22Rv1 (cell line): ENCODE data around the gene UNC5A.

Experiments used
- H3K27ac ChIP-seq: fragments of 450-650 bp; 2 replicates; pipeline ENCODE4 v1.5.1; 2017
- CTCF ChIP-seq: fragments of 450-650 bp; IDR thresholded peaks from 2 replicates; pipeline ENCODE4 v1.5.1; 2017; ENCODE audit warnings: mild to moderate bottlenecking
- ZFX ChIP-seq: fragments of 450-650 bp; IDR thresholded peaks from 2 replicates; pipeline ENCODE4 v1.6.1; 2017; ENCODE audit warnings: antibody characterized with exemption, borderline replicate concordance

Gene UNC5A

GRCh38 chr5:176889321-176890280 lies 79.2 kb downstream of the UNC5A start:
- TF ChIP-seq ZFX (no peak), CTCF (no peak)
- H3K27ac ChIP-seq, result no peak overlapping the region

- H3K27ac ChIP-seq, result no peak overlapping the region
- TF ChIP-seq ZFX (no peak), CTCF (no peak)
These were observed 80.3 kb downstream of the UNC5A start for GRCh38 chr5:176890455-176891330.

GRCh38 chr5:176891331-176891958 lies 81.1 kb downstream of the UNC5A start:
- no peak overlapping the region for H3K27ac ChIP-seq
- TF ChIP-seq CTCF (no peak), ZFX (no peak)

- TF ChIP-seq ZFX, result no peak
- no peak overlapping the region for H3K27ac ChIP-seq
These were observed 82.3 kb downstream of the UNC5A start for GRCh38 chr5:176892663-176893062.

- TF ChIP-seq CTCF (no peak), ZFX (no peak)
- H3K27ac ChIP-seq, result no peak overlapping the region
These were observed 83.9 kb downstream of the UNC5A start for GRCh38 chr5:176894298-176894697.

- TF ChIP-seq CTCF (no peak), ZFX (no peak)
- no peak overlapping the region for H3K27ac ChIP-seq
These were observed 85.5 kb downstream of the UNC5A start for GRCh38 chr5:176895831-176896230.

- no peak overlapping the region for H3K27ac ChIP-seq
- TF ChIP-seq CTCF (no peak), ZFX (no peak)
These were observed 86.9 kb downstream of the UNC5A start for GRCh38 chr5:176897263-176897662.
